Superior temporal gyrus (tissue), 1 donor: ENCODE results near the gene MED28.

ENCODE experiments used
- DNase-seq: peaks from one replicate; pipeline ENCODE4 v3.0.0-alpha.2; 2016; ENCODE audit errors: extremely low spot score

The MED28 gene

DNA sequence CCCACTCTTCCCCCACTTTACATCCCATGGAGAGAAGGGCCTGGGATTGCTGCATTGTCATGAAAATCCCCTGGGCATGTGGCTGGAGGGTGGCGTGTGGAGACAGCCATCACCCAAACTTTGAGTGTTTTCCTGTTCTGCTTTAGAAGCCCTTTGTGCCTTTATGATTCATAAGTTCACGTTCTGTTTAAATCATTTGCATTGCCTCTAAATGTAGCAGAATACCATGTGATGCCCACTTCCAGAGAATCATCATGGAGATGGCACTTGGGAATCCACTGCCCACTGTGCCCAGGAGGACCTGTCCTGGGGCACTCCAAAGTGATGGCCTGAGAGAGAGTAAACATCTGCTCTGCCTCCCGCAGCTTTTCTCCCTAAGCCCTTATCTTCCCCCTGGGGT, 52.8 kb downstream of the MED28 start:
- DNase-seq = no peak

DNA sequence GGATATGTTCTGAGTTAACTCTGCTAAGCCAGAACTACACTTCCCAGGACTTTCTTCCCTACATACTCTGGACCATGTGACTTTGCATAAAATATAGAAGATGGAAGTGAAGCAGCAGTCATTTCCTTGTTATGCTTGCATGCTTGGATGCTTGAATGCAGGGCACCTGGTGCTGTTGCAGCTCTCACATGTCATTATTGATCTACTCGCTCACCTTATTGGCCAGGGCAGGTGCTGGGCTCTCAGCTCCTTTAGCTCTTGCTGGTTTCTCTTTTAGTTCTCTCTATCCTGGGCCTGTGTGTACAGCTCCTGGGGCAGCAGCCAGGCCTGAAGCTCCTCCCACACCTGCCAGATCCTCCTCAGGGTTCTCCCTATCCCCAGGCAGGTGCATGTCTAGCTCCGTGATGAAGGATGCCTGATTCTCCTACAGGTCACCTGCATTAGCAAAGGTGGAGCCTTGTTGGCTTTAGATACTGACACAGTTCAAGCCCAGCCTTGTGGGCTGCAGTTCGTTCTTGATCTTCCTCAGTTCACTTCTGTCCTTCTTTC, 53.3 kb downstream of the MED28 start:
- no peak for DNase-seq

DNA sequence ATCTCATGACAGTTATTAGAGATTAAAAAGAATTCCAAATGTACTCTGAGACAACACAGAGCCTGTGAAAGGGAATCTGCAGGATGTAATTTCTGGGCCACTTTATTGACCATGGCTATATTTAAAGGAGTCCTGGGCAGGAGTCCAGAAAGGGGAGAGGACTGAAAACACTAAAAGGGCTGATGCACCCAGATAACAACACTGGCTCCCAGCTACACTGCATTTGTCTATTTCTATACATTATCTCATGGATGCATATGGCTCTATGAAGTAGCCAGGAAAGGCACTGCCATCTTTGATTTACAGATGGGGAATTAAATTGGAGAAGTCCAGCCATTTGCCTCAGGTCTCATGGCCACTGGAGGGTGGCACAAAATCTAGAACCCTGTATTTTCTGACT, 56.0 kb downstream of the MED28 start:
- DNase-seq = no peak

DNA sequence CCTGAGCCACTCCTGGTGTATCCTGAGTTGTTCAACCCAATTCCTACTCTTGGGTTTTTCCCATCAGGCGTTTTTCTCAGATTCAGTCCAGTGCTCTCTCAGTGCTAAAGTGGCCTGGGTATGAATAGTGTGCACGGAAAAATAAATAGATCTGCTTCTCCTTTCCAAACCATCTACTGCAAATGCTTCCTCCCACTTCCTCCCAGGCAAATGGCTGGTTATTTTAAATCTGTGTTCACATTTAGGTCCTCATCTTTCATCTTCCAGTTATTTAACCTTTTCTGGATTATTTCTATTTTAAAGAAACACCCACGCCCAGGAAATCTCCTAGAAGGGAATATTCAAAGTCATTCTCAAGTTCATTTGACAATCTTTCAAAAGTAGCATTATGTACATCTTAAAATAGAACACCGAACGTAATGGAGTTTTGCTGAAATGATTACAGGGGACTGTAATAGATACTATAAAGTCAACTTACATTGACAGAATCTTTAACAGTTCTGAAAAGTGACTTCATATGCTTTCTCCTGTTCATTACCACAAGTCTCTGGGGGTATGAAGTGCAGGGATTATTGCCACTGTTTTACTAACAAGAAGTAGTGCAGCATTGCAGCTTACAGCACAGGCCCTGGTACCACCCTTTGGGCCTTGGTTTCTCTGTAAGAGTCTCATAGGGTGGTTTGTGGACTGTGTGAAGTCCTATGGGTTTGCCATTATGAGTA, 66.3 kb downstream of the MED28 start:
- peak; percentile 17 for DNase-seq

DNA sequence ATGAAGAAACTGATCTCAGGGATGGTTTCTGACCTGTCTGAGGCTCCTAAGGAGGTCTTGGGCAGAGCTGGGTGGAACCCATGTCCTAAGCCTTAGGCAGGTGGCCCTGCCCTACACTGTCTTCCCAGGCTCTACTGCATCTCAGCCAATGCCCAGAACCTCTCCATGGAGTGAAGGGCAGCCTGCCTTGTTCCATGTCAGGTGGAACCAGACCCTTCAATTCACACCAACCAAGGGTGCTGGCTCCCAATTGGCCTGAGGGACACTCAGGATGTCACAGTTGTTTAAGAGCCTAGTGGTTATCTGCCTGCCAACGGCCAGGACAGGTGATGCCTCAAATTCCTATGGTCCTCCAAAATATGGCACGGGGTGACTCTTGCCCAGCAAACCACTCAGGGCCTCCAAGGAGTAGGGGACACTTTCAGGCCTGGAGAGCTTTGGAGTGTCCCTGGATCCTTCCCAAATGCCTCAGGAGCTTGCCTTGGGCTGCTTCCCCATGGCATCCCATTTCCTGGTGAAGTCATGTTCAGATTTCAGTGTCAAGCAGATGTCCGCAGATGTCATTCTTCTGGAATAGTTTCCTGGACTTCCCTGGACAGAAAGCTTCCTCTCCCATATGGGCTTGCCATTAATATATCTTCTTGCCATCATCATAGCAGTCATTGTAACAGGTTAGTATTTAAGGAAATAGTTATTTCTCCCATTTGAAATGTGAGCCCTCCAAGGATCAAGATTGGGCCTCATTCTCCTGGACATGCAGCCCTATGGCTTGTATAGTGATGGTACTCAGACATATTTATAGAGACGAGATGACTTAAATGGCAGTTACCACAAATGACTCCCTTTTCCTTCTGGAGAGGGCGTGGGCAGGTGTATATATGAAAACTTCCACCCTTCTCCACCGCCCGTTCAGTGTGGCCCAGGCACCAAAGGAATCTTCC, 67.1 kb downstream of the MED28 start:
- no peak for DNase-seq

DNA sequence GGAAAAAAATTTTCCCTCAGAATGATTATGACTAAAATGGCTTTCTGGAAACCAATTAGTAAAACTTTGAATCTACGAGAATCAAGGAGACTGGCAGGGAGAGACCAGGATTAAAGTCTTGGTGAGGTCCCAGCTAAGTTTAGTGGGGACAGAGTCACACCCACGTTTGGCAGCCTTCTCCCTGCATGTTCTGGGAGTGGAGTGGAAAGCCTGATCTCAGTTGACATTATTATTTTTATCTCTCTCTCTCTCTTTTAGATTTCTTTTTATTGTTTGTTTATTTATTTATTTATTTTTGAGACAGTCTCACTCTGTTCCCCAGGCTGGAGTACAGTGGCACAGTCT, 67.8 kb downstream of the MED28 start:
- no peak for DNase-seq
